VCaP (cell line): ENCODE results near the gene KANSL1L.
"Not testable (repeated sequence)": the region's sequence is repeated elsewhere in the genome, so short reads cannot be mapped to it uniquely, and the experiment has no call there.

Experiments
- H3K27ac ChIP-seq: fragments of 450-650 bp; 2 replicates; pipeline ENCODE4 v1.5.1; 2017
- TF ChIP-seq, protein P1 (sequence below): fragments of 450-650 bp; conservative IDR thresholded peaks from 2 replicates; pipeline ENCODE4 v1.5.1; 2017; ENCODE audit warnings: mild to moderate bottlenecking, moderate library complexity

The KANSL1L gene

DNA sequence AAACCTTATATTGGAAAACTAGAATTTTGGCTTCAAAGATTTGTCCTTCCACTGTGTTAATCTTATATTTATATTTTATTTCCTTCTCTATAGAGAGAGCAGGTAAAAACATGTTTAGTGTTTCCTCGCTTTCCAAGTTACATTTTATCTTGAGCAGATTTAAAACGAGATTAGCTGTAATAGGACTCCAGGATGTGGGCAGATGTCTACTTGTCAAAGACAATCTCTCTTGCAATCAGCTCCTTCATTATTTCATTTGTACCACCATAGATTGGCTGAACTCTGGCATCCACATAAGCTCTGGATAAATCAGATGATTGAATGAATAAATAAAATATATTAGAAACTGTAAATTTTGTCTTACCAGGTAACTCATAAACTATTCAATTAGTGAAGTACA is 17.5 kb upstream of the KANSL1L start:
- TF ChIP-seq, protein P1, sequence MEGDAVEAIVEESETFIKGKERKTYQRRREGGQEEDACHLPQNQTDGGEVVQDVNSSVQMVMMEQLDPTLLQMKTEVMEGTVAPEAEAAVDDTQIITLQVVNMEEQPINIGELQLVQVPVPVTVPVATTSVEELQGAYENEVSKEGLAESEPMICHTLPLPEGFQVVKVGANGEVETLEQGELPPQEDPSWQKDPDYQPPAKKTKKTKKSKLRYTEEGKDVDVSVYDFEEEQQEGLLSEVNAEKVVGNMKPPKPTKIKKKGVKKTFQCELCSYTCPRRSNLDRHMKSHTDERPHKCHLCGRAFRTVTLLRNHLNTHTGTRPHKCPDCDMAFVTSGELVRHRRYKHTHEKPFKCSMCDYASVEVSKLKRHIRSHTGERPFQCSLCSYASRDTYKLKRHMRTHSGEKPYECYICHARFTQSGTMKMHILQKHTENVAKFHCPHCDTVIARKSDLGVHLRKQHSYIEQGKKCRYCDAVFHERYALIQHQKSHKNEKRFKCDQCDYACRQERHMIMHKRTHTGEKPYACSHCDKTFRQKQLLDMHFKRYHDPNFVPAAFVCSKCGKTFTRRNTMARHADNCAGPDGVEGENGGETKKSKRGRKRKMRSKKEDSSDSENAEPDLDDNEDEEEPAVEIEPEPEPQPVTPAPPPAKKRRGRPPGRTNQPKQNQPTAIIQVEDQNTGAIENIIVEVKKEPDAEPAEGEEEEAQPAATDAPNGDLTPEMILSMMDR: no peak
- H3K27ac ChIP-seq: peak overlapping the region; percentile 20; the same call in 1 of the 2 replicates

DNA sequence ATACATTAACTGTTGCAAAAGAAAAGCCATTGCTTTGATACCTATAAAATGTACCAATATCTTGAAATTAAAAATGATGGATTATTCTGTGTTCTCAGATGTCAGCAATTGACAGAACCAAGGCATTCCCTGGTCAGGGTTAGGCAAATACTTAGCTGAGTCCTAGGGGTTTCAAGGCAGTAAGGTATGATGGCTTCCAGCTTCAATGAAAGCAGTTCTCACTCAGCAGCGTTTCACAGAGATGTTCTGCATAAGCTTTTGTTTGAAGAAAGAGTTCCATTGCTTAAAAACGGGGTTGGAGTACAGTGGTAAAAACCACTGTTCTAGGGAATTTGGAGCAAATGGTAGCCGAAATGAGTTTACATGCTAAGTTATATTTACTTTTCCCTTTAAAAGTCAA is 17.0 kb upstream of the KANSL1L start:
- TF ChIP-seq, protein P1: no peak
- peak overlapping the region; percentile 20; the same call in 1 of the 2 replicates for H3K27ac ChIP-seq

DNA sequence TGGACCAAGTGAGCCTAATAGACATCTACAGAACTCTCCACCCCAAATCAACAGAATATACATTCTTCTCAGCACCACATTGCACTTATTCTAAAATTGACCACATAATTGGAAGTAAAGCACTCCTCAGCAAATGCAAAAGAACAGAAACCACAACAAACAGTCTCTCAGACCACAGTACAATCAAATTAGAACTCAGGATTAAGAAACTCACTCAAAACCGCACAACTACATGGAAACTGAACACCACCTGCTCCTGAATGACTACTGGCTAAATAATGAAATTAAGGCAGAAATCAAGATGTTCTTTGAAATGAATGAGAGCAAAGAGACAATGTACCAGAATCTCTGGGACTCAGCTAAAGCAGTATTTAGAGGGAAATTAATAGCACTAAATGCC is 12.7 kb upstream of the KANSL1L start:
- not testable (repeated sequence) for H3K27ac ChIP-seq

DNA sequence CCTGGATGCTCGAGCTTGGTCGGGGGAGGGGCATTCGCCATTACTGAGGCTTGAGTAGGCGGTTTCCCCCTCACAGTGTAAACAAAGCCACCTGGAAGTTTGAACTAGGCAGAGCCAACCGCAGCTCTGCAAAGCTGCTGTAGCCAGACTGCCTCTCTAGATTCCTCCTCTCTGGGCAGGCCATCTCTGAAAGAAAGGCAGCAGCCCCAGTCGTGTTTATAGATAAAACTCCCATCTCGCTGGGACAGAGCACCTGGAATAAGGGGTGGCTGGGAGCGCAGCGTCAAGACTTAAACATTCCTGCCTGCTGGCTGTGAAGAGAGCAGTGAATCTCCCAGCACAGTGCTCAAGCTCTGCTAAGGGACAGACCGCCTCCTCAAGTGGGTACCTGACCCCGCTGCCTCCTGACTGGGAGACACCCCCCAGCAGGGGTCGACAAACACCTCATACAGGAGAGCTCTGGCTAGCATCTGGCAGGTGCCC is 10.4 kb upstream of the KANSL1L start:
- H3K27ac ChIP-seq: not testable (repeated sequence)

DNA sequence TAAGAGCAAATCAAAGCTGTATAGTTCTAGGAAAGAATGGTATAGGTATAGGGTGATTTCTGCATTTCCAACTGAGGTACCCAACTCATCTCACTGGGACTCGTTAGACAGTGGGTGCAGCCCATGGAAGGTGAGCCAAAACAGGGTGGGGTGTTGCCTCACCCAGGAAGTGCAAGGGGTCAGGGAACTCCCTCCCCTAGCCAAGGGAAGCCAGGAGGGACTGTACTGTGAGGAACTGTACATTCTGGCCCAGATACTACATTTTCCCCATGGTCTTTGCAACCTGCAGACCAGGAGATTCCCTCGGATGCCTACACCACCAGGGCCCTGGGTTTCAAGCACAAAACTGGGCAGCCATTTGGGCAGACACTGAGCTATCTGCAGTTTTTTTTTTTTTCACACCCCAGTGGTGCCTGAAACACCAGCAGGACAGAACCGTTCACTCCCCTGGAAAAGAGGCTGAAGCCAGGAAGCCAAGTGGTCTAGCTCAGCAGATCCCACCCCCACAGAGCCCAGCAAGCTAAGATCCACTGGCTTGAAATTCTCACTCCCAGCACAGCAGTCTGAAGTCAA is 9.9 kb upstream of the KANSL1L start:
- H3K27ac ChIP-seq: not testable (repeated sequence)

DNA sequence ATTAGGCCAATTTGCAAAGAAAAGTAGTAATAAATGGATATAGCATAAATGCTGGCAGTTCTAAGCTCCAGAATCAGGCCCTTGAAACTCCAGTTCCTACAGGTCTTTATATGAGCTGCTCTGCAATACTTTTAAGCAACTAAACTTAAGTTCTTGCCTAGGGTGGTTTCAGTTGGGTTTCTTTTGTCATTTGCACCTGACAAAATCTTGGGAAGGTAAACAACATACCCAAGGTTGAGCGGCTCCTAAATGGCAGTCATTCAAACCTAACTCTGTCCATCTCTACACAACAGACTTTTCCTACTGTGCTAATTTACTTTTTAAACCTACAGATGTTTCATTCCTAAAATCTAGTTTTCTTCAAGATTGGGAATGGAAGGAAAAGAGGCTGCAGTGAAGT is 9.3 kb upstream of the KANSL1L start:
- TF ChIP-seq, protein P1: no peak
- H3K27ac ChIP-seq: no peak overlapping the region

DNA sequence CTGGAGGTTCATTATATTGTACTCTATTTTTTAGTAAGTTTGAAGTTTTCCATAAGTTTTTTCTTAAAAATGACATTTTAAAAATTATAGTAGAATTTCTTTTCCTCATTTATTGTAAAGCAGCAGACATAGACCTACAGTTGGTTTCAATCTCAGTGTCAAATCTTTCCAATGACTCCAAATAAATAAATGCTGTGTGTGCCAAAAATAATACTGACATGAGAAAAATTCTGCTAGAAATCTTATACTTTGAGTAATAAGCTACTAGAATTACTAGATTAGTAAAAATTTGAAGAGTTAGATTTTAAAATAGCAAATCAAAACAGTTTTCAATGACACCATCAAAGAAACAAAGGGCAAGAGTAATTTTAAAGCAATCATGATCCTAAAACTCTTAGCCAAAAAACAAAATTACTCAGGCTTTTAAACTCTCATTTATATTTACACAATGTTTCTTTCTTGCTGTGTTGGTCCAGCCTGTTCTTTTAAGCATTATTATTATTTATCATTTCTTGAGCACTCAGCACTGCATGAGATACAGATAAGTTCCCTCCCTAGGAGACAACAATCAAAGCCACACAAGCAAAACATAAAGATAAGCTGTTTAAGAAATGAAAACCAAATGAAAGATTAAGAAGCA is 8.3 kb upstream of the KANSL1L start:
- H3K27ac ChIP-seq: no peak overlapping the region
- TF ChIP-seq, protein P1: no peak

DNA sequence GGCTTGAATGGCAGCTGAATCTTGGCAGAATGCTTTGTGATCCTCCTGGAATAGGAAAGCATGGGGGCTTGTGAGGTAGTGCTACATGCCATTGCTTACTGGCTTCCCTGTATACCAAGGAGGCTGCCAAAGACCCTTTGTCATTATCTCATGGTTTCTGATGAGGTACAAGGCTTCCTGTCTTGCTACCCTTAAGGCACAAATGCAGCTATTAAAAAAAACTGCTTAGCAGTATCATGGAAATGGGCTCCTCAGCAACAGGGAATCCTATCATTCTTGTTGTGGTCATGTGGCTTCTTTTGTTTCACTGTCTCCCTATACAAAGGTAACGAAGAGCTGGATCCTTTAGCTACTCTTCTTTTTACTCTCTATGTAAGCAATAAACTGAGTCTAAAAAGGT is 6.6 kb upstream of the KANSL1L start:
- TF ChIP-seq, protein P1: no peak
- no peak overlapping the region for H3K27ac ChIP-seq

DNA sequence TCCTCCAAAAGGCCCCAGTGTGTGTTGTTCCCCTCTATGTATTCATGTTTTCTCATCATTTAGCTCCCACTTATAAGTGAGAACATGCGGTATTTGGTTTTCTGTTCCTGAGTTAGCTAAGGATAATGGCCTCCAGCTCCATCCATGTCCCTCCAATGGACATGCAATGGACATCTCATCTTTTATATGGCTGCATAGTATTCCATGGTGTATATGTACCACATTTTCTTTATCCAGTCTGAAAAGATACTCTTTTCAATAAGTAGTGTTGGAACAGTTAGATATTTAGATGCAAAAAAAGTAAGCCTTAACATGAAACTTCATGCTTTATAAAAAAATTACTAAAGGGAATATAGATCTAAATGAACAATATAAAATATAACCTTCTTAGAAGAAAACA is 5.9 kb upstream of the KANSL1L start:
- not testable (repeated sequence) for H3K27ac ChIP-seq

DNA sequence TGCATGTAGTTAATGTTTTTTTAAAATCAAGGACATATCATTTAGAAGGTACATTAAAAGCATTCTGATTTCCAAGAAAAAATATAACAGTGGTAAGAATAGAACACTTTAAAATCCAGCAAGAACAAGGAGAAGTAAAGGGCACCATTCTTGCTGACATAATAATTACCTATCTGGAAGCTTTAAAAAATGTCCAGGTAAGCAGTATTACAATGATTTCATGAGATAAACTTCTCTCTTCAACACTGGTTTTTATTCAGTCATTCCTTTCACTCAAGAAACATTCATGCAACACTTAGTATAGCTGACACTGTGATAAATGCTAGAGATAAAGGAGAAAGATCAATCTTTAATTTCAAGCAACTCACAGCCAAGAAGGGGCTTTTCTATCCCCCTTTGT is 2.9 kb upstream of the KANSL1L start:
- TF ChIP-seq, protein P1: no peak
- no peak overlapping the region for H3K27ac ChIP-seq
